ENCODE data around the gene ANK3.

Gene ANK3

DNA sequence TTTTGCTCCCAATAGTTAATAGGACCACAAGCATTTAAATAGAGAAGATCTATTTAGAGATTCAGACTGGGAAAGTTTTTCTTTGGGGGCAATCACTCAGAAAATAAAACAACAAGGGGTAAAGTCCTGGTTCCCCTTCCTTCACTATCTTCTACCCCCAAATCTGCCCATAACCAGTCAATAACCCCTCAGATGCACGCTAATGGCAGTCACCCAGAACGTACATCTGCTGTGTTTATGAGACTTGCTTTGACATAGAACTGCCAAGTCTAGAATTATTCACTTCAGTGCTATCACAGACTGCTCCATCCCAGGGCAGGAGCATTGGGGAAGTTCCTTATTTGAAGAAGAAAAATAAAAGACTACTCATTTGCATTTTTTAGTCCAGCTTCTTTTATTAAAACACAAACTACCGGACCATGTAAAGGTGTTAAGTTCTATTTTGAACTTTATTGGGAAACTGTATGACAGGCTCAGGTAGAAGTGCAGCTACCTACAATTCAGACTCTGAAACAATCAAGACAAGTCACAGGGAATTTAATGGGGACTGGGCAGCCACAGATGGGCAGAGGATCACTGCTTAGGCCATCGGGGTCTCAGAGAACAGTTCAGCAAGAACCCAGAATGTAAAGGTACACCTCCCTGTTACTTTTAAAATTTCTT lies 38.4 kb downstream of the ANK3 start:
- H3K27ac ChIP-seq: no peak overlapping the region
- H3K4me3 ChIP-seq: no peak overlapping the region

DNA sequence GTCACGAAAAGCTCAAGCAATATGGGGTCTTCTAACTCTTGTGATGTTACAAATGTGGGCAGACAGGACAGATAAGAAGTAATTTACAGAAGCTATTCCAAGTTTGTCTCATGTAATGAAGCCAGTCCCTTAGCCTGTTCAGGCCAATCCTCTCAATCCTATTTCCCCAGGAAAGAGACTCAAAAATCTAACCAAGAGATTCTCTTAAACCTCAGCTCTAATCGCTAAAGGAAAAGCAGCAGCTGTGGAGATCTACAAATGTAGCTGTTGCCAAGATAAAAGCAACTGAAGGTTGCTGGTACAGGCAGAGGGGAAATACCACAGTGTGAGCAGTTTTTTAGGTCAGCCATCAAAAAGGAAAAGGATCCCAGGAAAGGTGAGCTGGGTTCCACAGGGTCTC lies 39.3 kb downstream of the ANK3 start:
- H3K4me3 ChIP-seq: no peak overlapping the region
- no peak overlapping the region for H3K27ac ChIP-seq

DNA sequence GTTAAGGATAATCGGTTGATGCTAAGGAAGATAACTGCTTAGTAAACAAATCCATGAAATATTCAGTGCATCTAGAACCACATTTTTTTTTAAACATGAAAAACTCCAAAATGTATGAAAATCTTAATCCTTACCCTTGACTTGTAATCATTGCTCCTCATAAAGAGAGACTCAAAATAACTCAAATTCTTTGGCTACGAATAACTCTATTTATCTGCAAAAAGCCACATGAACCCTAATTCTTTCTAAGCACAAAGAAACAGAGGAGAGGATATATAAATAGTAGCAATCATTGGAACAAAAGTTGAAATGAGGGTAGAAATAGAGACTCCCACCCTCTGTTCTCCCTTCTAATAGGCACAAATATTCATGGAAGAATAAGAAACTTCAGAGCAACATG lies 40.2 kb downstream of the ANK3 start:
- Histone ChIP-seq H3K27ac (no peak overlapping the region), H3K4me3 (no peak overlapping the region)

DNA sequence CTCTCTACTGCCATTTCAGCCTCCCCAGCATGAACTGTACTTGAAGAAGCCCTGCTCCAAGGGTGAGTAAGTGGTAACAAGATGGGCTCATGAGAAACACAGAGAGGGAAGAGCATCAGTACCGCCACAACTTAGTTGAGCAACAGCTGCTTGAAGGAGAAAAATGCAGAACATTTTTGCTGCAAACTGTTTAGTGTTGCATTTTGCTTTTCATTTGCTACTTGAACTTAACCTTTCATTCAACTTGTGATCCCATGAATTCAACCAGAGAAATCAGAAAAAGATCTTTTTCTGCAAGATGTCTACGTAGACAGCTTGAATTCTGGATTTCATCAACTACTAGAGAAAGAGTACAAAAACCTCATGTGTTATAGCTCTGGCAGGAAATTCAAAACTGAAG lies 40.7 kb downstream of the ANK3 start:
- Histone ChIP-seq H3K27ac (no peak overlapping the region), H3K4me3 (no peak overlapping the region)

DNA sequence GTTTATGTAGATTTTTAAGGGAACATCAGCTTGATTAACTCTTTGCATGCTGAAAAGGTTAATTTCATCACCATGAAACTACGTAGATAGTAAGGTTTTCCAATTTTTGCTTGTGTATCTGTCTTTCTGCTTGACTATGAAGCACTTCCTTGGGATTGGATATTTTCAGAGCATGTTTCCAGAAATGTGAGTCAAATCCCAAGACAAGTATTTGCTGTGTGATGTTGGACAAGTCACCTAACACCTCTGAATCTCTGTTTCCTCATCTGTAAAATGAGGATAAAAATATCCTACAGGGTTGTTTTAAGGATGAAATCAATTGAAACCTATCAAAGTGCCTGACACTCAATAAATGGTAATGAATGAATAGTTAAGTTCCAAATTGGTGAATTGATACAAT lies 42.4 kb downstream of the ANK3 start:
- Histone ChIP-seq H3K4me3 (no peak overlapping the region), H3K27ac (no peak overlapping the region)

DNA sequence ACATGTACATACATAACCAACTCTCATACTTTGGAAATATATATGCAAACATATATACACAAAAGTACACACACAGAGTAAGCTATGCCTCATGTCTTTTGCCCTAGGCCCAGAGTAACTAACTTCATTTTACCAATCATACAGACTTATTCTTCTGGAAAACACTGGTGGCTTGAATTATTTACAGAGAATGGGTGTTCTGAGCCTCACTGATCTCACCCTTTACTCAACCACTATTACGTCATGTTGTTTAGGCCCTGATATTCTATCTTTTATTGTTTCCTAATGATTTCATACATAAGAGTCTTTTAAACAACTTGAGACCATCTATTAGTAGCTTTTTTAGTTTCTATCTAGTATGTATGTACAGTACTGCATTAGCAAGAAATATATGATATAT lies 43.0 kb downstream of the ANK3 start:
- H3K4me3 ChIP-seq: no peak overlapping the region
- H3K27ac ChIP-seq: no peak overlapping the region

DNA sequence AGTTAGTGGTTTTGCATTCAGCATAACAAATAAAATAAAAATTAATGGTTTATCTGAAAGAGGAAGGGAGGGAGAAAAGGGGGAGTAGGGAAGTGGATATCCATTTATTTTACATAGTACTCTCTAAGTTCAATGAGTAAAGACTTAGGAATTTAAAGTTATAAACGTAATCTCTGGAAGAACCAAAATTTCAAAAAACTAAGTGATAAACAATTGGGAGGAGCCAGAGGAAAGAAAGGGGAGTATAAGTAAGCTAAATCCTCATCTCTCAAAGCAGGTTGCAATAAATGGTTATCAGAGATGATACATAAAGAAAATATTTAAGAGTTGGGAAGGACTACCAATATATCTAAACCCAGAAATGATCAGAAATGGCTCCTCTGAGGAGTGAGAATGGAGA lies 46.4 kb downstream of the ANK3 start:
- H3K27ac ChIP-seq: no peak overlapping the region
- H3K4me3 ChIP-seq: no peak overlapping the region

DNA sequence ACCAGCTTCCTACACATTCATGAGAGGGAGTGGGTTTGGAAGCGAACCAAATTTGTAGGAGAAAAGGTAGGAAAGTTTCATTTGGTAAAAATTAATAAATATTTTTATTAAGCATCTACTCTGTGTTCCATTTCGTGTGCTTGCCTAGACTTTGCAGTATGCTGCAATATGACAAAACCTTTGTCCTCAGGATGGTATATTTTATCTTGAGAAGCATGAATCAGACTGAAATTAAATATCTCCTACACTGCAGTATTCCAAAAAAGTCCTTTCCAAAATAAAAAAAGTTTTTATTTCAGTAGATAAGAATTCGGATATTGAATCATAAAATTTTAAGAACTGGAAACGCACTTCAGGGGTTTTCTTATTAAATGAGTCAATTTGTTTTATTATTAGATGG lies 47.7 kb downstream of the ANK3 start:
- no peak overlapping the region for H3K4me3 ChIP-seq
- H3K27ac ChIP-seq: no peak overlapping the region

DNA sequence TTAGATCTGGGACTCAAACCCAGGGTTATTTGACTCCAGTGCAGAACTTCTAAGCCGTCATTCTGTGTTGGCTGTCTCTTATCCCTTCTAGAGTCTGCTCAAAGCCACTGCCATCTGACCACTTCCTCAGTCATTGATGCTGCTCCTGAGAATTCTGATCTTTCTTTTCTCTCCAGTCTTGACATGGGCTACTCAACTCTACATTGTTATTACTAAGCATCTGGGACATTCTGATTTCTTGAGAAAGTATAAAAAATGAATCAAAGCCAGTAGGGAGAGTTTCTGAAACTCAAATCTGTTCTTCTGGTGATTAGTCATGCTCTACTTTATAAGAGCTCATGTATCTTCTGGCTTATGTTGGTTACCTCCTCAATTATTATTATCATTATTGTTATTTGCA lies 48.7 kb downstream of the ANK3 start:
- Histone ChIP-seq H3K4me3 (no peak overlapping the region), H3K27ac (no peak overlapping the region)

DNA sequence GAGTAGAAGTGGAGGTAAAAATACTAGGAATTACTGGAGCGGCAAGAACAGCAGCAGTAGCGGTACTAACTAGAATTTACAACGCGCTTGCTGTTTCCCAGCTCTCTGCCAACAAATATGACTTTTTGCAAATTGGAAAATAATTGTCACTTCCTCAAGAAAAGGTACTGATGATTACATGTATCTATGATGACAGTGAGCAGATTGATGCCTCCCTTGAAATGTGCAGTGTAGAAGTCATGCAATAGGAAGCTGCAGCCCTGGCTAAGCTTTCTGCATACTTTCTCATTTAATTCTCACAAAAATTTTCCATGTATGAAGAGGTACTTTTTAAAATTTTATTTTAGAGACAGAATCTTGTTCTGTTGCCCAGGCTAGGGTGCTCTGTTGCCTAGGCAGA lies 49.9 kb downstream of the ANK3 start:
- no peak overlapping the region for H3K27ac ChIP-seq

DNA sequence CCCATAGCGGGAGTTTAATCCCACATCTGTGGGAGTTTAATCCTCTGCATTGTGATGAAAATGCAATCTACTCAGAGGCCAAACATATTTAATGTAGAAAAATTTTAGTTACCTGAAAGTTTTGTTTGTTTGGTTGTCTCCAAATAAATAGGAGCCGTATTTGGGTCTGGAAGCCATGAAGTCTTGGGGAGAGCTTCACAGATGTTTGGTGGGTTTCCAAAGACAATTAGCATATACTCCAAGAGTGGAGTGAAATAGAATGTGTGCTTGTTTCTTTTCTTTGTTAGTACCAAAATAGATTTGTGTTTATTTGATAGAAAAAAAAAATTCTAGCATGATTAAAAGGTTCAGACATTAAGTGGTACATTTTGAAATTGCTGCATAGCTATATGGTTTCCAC lies 50.9 kb downstream of the ANK3 start:
- H3K27ac ChIP-seq: no peak overlapping the region

More for the DNA sequence above, 49.9 kb downstream of the ANK3 start:
- no peak overlapping the region for H3K4me3 ChIP-seq

DNA sequence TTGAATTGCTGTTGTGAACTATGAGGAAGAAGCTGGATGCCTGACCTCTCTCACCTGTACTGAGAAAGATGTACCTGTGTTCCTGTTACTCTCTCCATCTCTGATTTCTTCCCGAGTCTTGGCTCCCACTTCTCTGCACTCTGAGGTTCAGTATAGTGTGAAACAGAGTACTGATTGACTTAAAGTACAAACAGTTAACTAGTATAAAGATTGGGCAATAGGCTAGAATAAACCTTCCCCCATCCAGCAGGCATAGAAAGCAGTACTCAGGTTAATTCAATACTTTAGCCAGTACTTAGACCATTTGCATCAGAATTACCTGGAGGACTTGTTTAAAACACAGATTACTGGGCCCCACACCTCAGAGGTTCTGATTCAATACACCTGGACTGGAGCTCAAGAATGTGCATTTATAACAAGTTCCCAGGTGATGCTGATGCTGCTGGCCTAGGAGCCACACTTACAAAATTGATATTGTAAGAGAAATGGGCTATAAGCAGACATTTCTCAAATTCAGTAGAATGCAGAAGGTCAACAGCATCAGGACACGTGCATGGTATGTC lies 51.6 kb downstream of the ANK3 start:
- H3K27ac ChIP-seq: no peak overlapping the region
- no peak overlapping the region for H3K4me3 ChIP-seq

More for the DNA sequence above, 50.9 kb downstream of the ANK3 start:
- no peak overlapping the region for H3K4me3 ChIP-seq

DNA sequence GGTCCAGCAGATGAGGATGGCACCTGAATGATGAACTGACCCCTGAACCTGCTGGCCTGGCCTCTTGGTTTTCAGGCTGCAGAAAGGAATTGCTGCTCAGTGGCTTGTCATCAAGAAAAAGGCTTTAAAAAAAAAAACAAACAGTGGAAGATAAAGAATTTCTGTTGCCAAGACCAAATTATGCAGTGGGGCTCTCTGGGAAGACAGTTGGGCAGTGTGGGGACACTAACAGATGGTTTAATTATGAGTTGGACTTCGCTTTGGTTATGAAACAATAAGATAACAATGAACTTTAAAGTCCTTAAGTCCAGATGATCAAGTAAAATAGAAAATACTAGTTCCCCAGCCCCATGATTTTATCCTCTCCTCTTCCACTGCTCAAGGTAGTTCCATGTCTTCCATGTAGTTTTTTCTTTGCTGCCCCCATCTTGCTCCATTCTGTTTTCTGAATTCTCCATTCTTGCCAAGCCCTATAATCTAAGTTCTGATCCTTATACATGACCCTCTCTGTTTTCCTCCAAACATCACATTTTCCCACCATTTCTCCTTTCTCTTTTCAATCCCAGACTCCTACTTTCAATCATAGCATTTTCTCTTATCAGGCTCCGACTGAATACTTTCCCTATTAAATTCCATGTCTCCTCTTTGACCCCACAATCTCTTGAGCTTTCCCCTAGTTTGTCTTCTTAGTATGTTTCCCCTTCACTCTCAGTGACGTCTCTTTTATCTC lies 52.6 kb downstream of the ANK3 start:
- H3K4me3 ChIP-seq: no peak overlapping the region
- H3K27ac ChIP-seq: no peak overlapping the region

DNA sequence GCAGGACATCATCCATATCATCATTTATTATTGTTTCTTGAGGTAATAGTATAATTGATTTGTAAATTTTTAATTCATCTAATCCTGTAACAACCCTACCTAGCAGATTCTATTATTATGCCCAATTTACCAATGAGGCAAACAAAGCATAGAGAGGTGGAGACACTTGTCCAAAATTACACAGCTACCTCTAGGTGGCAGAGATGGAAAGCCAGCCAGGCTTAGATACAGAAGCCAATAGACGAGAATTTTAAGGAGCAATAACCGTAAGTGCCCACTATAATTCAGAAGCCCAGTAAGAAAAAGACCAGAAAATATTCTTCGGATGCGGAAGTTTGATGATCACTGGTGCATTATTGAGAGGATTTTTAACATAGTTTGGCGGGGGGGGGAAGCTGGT lies 54.0 kb downstream of the ANK3 start:
- Histone ChIP-seq H3K27ac (no peak overlapping the region), H3K4me3 (no peak overlapping the region)

DNA sequence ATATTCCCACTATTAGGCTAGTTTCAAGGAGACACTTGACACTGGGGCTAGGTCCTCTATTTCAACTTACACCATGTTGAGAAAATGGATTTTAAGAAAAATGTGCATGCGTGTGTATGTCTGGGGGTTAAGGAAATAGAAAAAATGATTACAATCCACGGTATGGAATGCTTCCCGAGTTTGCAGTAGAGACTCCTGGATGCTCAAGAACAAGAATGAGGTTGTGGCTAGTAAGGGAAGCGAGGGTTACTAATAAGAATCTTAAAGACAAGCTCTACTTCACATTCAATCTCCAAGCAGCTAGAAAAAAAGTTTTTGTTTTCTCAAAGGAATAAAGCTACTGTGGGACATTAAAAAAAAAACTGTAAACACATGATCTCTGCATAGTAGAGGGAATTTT lies 54.7 kb downstream of the ANK3 start:
- H3K4me3 ChIP-seq: no peak overlapping the region
- no peak overlapping the region for H3K27ac ChIP-seq

DNA sequence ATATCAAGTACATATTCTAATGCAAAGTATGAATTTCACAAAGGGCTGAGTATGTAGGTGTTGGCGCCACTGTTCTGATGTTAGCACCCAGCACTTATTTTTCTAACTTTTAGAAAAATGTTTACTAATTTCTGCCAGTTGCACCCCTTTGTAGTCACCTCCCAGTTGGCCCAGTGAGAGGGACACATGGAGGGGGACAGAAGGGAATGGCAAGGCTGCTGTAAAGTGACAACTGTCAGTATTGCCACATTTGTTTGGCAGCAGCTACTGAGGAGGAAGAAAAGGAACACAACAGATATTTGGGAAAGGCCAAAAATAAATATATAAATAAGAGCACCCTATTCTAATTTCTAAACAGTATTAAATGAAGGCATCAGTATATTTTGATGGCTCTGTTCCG lies 57.3 kb downstream of the ANK3 start:
- Histone ChIP-seq H3K4me3 (no peak overlapping the region), H3K27ac (no peak overlapping the region)

DNA sequence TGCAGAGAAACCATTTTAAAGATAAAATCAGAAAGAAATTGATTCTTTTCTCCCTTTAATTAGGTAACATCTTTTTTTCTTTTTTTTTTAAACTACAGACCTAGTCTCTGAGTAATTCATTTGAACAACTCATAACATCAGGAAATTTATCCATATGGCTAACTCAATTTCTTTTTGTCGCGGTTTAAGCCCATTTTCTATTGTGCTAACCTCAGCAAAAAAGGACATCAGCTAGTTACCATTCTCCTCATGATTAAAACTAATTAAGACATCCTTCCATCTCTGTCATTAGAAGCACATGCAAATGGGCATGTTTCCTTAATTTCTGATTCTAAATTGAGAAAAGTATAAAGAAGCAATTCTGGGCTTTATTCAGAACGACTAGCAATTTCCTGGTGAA lies 57.8 kb downstream of the ANK3 start:
- Histone ChIP-seq H3K27ac (no peak overlapping the region), H3K4me3 (no peak overlapping the region)

DNA sequence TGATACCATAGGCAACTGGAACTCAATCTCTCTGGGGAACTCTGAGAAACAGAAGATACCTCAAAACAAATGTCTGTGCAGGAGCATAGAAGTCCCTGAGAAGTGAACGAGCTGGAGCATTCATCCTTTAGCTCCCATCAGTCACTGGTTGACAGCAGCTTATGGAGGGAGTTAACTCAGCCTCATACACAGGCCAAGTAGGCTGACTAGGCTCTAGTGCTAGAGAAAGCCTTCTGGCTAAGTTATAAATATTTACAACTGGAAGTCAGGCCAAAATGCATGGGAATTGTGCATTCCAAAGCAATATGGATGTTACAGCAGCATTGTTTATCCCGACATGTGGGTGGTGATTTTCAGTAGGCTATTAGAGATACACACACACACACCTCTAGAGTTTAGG lies 66.5 kb downstream of the ANK3 start:
- Histone ChIP-seq H3K27ac (no peak overlapping the region), H3K4me3 (no peak overlapping the region)

DNA sequence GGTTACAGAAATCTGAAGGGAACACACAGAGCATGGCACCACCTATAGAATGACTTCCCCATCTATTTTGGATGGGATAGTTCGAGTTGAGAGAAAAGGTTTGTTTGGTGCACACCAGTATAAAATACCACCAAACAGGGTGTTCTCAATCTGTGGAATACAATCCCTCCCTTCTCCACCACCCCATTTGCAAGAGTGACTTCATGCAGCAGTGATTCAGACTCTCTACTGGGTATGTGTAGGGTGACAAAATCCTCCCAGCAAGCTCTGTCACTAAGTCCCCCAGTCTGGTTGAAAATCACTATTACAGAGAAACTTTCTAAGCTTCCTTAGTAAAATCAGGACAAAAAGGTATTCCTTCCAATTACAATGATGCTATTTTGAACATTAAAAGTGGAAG lies 69.0 kb downstream of the ANK3 start:
- Histone ChIP-seq H3K4me3 (no peak overlapping the region), H3K27ac (no peak overlapping the region)

DNA sequence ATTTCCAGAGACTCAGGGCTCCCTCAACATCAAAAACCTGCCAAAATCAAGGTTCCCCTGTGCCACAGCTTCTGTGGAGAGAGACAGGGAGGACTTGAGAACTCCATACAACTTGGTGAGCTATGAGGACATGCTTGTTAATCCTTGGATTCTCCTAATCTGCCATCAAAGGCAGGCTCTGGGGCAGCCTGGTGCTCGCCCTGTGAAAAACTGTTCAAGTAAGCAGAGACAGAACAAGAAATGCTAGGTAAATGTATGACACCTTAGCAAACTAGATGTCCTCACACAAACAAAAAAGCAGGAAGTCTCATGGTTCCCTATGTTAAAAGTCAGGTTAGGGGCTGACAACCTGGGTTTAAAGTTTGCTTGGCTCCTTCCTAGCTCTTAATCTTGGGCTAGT lies 73.6 kb downstream of the ANK3 start:
- H3K27ac ChIP-seq: no peak overlapping the region
- no peak overlapping the region for H3K4me3 ChIP-seq

DNA sequence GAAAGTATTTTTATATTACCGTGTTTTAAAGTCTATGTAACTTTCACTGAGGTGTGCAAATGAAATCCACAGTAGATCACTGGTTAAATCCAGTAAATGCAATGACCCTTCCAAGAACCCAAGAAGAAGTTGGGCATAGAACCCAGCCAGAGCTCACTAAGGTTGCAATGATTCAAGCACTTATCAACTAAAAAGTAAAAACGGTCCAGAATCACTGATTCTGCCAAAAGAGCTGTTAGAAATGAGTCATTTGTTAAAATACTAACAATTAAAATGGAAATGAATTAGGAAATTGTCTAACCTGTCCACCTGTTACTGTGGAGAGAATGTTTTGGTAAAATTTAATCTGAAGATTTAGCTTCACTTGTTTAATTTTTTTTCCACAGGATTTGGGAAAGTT lies 74.4 kb downstream of the ANK3 start:
- H3K27ac ChIP-seq: no peak overlapping the region
- no peak overlapping the region for H3K4me3 ChIP-seq
